Glomerular visceral epithelial cell (primary cell): Measurements from ENCODE around the gene THBS2.
"Not testable (repeated sequence)": the region's sequence is repeated elsewhere in the genome, so short reads cannot be mapped to it uniquely, and the experiment has no call there.

Experiments used
- DNase-seq: peaks from one replicate; pipeline ENCODE4 v3.0.0-alpha.2; 2016; ENCODE audit errors: extremely low spot score

THBS2 gene

DNA sequence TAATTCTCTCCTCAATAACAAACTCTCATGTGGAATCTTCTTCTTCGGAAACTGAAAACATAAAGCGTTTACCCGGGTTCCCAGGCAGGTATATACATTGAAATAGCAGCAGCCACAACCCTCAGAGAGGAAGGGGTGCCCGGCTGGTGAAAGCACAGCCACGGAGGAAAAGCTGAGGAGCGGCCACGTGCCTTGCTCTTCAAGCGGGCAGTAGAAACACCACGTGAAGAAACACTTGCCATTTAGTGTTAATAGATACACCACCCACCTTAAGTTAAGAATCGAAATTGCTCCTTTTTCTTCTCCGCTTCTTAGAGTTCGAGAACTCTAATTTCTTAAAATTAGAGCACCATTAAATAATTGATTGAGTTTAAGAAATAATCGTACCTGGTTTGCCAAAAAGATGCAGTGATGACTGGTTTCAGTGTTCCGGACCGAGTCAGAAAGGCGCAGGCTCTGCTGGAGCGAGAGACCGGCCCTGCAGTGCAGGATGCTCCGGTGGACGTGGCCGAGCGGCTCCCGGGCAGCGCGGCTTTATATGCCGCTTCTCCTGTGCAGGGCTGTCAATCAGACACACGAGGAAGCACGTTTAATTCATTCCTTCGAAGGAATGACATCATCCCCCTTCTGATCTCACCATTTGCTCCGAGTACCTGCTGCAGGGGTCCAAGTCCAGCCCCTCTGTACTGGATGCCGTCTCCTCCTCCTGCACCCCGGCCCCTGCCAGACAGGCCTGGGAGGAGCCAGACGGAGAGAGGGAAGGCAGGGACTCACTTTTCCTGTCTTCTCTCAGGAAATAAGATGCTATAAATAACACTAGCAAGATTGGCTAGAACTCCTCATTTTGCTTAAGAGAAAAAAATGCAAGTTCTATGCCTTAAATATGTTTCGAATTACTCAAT is at the start of gene THBS2:
Gene THBS2, minus strand, starts transcription at position 510 of the 902 bp plus-strand sequence. CDS start 3,062 bp downstream, outside the sequence.
- no peak for DNase-seq

DNA sequence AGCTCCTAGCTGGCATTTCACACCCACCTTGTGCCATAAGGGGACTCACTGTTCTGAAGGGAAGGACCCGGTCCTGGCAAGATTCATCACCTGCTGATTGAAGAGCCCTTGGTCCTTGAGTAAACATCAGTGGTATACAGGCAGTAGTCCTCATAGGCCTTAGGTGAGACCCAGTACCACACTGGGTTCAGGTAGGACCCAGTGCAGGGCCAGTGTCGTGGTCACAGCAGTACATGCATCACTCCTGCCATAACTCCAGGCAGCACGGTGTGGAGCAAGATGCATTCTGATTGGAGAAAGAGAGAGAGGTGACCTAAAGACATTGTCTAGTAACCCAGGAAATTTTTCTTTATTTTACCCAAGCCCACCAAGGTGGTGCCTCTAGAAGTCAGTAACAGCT is 49.1 kb upstream of the THBS2 start:
- no peak for DNase-seq

DNA sequence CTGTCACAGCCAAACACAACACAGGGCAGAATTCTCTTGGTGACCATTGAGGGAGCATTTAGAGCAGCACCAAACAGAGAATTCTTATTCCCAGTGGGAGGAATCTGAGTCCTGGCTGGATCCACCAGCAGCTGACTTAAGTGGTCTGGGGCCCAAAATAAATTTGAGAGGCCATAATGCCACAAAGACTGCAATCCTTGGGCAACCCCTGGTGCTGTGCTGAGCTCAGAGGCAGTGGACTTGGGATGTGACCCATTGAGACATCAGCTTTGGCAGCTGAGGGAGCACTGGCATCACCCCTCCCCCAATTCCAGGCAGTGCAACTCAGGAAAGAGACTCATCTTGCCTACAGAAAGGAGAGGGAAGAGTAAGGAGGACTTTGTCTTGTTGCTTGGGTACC is 48.6 kb upstream of the THBS2 start:
- no peak for DNase-seq

DNA sequence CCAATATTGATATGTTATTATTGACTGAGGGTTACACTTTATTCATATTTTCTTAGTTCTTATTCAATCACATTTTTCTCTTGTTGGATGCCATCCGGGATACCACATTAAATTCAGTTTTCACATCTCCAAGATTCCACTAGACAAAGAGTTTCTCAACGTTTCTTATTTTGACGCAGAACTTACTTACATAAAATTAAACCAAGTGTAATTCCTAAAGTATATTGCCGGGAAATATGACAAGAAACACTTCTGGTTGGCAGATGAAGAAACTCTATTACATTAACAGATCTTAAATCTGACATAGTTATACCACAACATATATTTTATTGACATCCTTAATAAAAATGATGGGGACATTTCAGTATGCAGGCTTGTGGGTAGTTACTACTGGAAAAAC is 47.3 kb upstream of the THBS2 start:
- no peak for DNase-seq

DNA sequence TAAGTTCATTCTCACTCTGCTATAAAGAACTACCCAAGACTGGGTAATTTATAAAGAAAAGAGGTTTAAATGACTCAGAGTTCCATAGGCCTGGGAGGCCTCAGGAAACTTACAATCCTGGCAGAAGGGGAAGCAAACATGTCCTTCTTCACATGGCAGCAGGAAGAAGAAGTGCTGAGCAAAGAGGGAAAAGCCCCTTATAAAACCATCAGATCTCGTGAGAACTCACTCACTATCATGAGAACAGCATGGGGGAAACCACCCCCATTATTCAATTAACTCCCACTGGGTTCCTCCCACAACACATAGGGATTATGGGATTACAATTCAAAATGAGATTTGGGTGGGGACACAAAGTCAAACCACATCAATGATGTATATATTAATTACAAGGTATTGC is 45.0 kb upstream of the THBS2 start:
- DNase-seq, result not testable (repeated sequence)

DNA sequence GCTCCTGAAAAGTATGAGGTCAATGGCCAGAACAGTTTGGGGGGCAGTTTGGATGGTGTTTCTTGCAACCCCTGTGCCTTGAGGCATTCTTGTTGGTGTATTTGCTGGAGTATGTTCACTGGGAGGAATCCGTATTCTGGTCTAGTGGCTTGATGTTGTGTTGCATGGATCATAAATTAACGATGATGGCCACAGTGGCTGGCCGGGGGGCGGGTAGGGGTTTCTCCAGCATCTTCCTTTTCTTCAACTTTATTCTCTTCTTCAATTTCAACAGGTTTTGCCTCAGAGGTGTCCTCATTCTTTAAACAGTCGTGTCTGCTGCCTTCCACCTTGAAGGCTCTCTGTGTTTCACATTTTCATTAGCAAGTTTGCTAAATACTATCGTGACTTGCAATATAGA is 43.0 kb upstream of the THBS2 start:
- DNase-seq, result no peak

DNA sequence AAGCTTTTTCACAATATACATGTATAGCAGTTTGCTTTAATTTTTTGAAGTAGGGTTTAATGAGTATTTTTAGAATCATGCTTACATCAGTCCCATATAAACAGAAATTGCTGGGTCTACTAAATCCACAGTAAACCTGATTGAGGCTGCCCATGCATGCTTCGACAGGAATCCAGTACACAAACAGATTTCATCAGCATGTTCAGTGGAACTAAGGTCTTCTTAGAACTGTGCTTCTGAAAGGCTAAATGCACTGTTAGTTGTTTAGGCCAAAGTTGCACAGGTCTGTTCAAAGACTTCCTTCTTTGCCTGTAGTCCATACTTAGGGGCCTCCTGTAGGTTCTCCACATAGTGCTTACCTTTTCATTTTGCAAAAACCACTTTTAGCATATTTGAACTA is 42.5 kb upstream of the THBS2 start:
- DNase-seq, result no peak

DNA sequence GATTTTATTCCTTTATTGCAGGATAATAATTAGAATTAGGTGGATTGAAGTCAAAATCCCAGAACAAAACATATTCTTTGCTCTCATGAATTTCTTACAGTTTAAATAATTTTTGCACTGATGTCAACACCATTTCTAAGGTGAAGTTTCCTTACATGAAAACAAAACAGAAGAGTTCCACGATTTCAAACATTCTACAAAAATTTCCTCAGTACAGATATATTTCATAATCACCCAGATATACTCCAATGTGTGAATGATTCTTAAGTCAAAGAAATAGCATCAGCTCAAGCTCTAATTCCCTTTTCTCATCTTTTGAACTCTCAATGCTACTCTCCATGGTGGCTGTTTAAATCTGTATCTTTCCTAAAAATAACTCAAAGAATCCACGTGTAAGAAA is 39.5 kb upstream of the THBS2 start:
- DNase-seq, result no peak

DNA sequence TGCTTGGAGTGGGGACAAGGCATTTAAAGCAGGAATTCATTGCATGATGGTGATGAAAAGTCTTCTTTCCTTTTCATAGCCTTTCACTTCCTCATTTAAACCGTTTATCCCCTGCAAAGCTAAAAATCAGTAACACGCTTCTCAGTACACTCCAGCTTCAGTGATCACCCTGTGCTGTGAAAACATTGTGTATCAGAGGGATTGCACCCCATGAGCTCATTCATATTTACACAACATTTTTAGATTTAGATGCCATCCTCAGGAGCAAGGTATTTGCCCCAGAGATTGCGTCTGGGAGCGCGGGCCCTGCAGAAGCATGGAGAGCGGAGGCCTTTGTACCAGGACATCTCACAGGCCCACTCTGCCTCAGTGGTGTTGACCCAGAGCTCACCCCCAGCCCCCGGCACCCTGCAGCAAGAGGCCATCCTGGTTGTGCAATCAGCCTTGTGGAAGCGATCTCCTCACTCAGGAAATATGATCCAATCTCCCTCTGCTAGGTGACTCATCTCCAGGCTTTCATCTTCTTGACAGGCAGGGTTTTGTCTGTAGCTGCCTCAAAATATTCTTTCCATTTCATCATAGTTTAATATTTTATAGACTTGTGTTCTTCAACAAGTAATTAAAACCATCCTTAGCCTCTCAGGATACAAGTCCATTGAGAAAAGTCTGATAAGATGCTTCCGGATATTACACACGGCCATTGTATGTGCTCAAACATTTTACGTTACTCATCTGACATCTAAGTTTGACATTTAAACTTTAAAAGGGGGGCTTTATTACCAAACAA is 38.9 kb upstream of the THBS2 start:
- DNase-seq, result peak; percentile 84

DNA sequence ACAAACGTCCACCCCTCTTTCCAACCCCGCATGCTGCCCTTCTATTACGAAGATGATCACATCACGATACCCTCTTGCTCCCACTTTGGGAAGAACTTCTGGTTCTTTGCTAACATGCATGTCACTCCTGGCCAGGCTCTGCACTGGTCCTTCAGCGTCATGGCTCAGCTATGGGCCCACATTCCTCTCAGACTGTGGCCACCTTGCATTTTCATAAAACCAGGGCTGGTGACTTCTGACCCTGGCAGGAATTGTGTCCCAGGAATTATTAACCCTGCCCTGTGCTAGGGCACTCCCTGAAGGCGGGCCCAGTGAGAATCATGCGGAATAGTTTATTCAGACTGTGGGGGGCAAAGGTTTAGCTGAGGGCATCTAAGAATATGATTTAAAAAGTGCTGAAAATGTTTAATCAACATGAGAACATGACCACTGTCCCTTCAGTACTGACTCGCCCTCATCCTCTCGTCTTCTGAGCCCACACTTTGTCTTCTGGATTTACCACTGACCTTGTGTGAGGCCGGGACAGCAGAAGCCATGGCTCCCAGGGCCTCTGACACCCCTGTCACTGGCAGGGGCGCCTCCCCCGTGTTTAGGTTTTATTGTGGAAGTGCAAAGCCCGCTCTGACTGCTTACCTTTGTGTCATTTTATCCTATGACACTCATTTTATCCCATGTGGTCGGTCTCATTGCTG is 38.1 kb upstream of the THBS2 start:
- DNase-seq, result peak; percentile 74

DNA sequence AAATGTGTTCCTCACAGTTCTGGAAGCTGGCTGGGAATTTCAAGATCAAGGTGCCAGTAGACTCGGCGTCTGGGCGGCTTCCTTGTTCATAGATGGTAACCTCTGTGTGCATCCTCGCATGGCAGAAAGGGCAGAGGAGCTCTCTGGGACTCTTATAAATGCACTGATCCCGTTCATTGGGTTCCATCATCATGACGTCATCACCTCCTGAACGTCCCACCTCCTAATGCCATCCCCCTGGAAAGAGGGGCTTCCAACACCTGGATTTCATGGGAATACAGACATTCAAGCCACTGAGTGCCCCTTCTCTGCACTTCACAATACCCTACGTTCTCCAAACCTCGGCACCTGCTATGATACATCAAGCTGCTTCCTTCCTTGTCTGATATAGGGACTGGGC is 37.5 kb upstream of the THBS2 start:
- no peak for DNase-seq

DNA sequence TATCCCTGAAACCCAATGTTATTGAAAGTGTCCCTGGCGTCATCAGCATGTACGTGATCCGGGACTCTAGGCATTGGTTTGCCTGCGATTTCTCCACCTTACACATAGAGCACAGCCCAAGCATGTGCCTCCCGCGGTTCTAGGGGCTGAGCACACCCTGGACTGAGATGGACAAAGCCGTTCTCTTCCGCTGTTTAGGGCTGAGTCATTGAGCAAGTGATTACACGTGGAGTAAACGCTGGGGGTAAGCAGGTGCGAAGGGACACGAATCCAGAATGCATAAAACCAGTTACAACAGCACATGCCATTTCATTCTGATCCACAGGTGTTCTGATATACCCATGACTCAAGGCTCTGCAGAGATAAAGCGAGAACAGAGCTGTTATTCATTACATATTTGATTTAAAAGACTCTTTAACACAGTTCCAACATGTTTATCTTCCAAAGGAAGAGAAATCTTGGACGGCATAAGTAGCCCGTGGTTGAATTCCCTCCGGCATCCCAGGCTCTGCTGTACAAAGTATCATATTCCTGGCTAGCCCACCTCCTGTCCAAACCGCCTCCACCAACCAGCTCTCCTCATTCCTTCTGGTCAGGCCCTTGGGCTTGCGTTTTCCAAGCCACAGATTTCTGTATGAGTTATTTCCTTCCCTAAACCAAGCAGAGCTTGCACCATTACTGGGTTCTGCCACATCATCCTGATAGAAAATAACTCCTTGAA is 36.1 kb upstream of the THBS2 start:
- DNase-seq, result peak; percentile 18

DNA sequence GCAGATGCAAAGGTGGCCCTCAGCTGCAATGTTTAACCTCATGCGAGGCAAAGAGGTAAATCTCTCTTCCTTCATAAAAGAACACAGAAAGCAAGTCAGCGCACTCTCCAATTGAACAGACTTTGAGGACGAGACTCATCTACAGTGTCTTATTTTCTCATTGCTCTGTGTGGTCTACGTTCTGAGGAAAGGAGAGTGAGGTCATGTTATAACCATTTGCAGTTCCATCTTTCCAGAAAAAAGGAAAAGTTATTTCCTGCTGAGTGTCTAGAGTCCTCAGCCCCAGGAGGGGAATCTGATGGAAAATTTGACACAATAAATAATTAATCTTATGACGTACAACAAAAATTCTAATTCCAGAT is 35.6 kb upstream of the THBS2 start:
- no peak for DNase-seq

DNA sequence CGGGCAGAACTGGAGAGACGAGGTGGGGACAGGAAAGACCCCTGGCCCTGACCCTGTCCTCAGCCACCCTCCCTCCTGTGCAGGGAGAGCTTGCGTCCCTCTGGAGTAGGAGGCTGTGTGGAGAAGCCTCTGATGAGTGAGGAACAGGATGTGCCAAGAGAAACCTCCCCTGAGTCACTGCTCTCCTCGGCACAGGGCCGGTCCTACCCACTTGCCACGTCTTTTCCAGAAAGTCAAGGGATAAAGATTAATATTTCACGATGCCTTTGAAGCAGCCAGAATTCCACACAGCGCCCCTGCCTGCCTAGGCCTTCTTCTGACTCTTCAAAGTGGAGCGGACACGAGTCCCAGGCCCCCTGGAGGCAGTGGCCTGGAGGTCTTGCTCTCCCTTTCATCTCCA is 34.9 kb upstream of the THBS2 start:
- no peak for DNase-seq

DNA sequence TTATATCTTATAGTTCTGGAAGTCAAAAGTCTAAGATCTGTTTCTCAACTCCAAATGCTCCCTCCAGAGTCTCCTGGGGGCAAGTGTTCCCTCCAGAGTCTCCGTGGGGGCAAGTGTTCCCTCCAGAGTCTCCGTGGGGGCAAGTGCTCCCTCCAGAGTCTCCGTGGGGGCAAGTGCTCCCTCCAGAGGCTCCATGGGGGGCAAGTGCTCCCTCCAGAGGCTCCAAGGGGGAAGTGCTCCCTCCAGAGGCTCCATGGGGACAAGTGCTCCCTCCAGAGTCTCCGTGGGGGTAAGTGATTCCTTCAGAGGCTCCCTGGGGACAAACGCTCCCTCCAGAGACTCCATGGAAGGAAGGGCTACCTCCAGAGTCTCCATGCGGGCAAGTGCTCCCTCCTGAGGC is 34.0 kb upstream of the THBS2 start:
- DNase-seq, result no peak

DNA sequence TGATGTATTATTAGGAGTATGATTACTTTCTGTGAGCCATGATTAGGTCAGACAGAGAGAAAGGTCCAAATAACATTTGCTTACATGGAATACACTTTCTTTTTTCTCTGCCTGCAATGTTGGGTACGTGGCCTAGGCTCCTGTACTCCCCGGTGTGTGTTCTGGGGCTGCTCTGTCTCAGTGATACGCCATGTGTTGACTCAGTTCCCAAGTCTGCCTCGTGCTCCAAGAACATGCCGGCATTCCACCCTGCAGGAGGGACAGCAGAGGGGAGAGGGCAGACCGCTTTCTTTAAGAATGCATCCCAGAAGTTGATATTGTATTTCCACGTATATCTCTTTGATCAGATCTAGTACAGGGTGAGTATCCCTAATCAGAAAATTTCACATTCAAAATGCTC is 33.3 kb upstream of the THBS2 start:
- no peak for DNase-seq

DNA sequence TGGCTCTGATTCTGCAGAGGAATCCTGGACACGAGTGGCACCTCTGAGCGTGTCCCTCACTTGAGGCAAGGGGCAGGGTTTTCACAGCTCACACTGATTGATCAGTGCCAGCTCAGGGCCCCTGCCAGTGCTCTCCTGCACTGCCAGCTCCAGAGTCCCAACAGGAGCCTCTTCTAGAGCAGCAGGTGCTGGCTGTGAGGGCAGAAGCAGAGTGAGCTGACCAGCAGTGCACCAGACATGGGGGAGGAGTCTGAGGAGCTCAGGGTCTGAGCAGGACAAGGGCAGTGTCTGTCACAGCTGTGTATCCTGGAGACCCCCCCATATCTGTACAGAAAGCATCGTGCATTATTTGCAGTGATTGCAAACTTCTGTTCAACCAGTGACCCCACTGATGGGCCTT is 31.5 kb upstream of the THBS2 start:
- DNase-seq, result no peak

DNA sequence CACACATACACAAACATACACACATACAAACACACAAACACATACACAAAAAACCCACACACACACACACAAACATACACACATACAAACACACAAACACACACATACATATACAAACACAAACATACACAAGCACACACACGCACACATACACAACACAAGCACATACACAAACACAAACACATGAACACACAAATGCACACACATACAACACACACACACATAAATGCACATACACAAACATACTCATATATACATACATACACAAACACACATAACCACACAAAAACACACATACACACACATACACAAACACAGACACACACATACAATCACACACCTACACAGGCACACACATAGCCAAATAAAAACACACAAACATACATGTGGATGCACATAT is 30.3 kb upstream of the THBS2 start:
- no peak for DNase-seq

DNA sequence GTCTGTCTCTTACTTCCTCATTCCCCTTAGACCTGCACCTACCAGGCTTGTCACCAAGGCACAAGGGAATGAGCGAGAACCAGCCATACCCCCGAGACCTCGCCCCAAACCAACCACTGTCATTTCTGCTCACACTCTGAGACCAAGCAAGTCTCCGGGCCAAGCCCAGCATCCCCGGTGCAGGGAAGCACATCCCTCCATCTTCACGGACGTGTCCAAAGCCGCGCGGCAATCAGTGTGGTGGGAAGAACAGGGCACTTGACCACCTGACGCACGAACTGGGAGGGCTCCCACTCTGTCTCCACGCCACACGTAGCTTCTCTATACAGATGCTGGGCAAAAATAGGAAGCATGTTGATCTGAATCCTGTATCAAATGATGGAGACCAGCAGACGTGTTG is 28.4 kb upstream of the THBS2 start:
- DNase-seq, result no peak

DNA sequence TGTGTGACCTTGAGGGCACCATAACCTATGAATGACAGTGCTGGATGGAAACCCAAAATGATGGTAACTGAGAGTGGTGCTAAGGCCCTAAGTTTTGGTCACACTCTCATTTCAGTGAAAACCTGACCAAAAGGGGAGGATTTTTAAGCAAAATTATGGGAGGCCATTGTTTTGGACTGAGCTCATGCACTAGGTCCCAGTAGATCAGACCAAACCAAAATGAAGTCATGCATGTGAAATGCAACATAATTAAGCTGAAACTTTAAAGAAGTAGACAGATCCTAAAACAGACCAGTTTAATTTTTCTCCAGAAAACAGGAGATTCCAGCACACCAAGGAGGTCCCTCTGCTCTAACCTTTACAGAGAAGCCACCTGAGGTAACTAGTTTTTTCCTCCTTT is 24.0 kb upstream of the THBS2 start:
- DNase-seq, result no peak

DNA sequence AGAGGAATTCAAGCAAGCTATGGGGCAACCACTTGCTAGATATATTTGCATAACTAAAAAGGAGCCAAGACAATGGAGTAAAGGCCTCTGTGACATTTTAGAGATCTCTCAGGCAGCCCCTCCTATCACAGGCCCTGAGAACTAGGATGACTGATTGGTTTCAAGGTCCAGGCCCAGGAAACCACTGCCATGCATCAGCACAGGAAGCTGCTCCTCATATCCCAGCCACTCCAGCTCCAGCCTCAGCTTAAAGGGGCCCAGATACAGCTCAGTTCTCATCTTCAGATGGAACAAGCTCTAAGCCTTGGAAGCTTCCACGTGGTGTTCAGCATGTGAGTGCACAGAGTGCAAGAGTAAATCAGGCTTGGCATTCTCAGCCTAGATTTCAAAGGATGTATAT is 21.1 kb upstream of the THBS2 start:
- no peak for DNase-seq

DNA sequence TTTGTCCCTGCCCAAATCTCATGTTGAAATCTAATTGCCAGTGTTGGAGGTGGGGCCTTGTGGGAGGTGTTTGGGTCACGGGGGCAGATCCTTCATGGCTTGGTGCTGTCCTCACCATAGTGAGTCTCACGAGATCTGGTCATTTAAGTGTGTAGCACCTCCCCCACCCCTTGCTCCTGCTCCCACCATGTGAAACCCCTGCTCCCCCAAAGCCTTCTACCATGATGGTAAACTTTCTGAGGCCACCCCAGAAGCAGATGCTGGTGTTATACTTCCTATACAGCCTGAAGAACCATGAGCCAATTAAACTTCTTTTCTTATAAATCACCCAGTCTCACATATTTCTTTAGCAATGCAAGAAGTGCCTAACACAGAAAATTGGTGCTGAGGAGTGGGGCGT is 19.9 kb upstream of the THBS2 start:
- DNase-seq, result no peak
